Astrocyte (in vitro differentiated cells and primary cell): Measurements from ENCODE around the gene RBP3.

Experiments used
- EZH2 ChIP-seq: IDR thresholded peaks from 2 replicates; pipeline ENCODE4 v1.6.1; 2012; ENCODE audit warnings: mild to moderate bottlenecking, low read length, inconsistent platforms; ENCODE audit not compliant: insufficient read depth
- TF ChIP-seq, protein P1 (sequence below): IDR thresholded peaks from 2 replicates; pipeline ENCODE4 v1.5.1; 2011; ENCODE audit warnings: low read depth, mild to moderate bottlenecking, inconsistent platforms, low read length, moderate library complexity; ENCODE audit not compliant: insufficient read depth

DNA sequence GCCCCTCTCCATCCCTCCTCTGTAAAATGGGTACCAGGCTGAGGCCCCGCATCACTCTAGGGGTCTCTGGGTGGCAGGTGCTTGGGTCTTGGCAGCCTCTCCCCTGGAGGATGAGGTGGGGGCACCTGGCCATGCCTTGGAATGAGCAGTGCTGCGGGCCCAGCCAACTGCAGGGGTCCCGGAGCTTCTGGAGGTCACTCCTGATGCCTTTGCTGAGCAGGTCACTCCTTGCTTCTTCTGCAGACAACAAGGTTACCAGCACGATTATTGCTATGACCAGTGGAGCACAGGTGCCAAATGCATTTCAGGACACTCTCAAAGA, 58.3 kb downstream of the RBP3 start:
- TF ChIP-seq, protein P1, sequence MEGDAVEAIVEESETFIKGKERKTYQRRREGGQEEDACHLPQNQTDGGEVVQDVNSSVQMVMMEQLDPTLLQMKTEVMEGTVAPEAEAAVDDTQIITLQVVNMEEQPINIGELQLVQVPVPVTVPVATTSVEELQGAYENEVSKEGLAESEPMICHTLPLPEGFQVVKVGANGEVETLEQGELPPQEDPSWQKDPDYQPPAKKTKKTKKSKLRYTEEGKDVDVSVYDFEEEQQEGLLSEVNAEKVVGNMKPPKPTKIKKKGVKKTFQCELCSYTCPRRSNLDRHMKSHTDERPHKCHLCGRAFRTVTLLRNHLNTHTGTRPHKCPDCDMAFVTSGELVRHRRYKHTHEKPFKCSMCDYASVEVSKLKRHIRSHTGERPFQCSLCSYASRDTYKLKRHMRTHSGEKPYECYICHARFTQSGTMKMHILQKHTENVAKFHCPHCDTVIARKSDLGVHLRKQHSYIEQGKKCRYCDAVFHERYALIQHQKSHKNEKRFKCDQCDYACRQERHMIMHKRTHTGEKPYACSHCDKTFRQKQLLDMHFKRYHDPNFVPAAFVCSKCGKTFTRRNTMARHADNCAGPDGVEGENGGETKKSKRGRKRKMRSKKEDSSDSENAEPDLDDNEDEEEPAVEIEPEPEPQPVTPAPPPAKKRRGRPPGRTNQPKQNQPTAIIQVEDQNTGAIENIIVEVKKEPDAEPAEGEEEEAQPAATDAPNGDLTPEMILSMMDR: no peak
- no peak for TF ChIP-seq EZH2
